ENCODE data around the gene PSORS1C2.
"Not testable (repeated sequence)": the region's sequence is repeated elsewhere in the genome, so short reads cannot be mapped to it uniquely, and the experiment has no call there.

The PSORS1C2 gene

GRCh38 chr6:31165064-31165832 is 26.4 kb upstream of the PSORS1C2 start:
- not testable (repeated sequence) for DNase-seq

DNA sequence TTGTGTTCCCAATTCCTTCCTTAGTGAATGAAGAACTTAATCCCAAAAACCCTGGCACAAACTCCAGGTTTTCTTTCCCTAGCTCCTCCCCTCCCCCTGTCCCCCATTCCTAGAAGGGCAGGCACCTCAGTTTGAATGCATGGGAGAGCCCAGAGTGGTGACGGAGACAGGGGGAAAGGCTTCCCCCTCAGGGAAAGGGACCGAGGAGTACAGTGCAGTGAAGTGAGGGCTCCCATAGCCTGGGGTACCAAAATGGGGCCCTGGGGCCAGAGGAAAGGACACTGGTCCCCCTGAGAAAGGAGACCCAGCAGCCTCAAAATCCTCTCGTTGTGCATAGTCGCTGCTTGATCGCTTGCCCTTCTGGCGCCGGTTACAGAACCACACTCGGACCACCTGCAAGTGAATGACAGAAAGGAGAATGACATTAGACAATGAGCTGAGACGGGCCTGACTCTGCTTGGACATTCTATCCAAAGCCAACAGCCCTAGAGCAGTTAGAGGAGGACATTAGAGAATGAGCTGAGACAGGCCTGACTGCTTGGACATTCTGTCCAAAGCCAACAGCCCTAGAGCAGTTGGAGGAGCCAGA is 25.7 kb upstream of the PSORS1C2 start:
- not testable (repeated sequence) for DNase-seq

DNA sequence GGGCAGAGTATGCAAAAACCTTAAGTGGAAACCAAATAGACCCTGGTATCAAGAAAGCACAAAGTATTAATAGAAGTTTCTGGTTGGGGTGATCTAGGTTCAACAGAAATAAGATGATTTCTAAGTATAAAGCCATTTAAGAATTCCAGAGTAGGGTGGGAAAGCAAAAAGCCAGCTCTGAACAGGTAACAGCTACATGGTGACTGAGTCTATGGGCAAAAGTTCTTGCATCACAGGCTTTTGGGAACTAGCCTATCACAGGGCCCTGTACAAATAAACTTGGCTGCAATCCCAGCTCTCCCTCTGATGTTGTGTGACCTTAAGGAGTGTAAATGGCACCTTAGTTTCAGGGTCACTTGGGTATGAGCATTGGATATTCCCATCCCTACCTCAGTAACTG is 25.1 kb upstream of the PSORS1C2 start:
- DNase-seq = no peak

GRCh38 chr6:31162463-31163165 is 23.7 kb upstream of the PSORS1C2 start:
- DNase-seq = no peak

- DNase-seq = no peak
These were observed 22.6 kb upstream of the PSORS1C2 start for GRCh38 chr6:31161216-31162126.

- DNase-seq = peak; percentile 66
These were observed 20.3 kb upstream of the PSORS1C2 start for GRCh38 chr6:31158863-31159855.

GRCh38 chr6:31158140-31158862 is 19.4 kb upstream of the PSORS1C2 start, which contains the start of gene TCF19:
Gene TCF19 (plus strand): TSS chr6:31158589. CDS start chr6:31159470, 881 bp downstream.
- peak; percentile 99 for DNase-seq

DNA sequence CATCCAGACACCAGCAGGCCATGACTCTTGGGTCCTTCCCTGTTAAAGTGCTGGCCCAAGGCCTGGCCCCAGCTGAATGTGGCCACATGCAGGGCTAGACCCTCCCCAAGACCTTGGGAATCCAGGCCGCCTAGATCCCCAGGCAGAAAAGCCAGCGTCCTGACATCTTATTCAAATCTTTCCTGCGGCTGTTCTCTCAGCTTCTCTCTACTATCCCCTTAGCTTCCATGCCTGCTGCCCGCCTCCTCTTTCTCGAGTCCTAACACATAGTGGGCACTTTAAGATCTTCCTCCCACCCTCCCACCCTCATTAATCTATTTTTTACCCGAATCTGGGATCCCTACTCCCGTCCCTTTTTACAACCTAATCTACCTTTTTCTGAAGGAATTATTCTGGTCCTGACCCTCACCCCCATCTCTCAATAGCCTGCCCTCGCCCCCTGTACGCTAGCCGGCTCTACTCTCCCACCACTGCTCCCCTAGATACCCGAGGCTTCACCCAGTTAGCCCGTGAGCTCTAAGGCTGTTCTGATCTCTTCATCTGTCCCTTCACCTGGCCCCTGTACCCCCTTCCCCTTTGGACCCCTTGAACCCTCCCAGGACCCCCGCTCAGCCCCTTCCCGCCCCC is 18.8 kb upstream of the PSORS1C2 start, which contains the start of gene CCHCR1:
Gene CCHCR1, minus strand, starts transcription at position 290 of the 627 bp plus-strand sequence. Its CDS starts 202 bp downstream, at position 88.
- no peak for DNase-seq

DNA sequence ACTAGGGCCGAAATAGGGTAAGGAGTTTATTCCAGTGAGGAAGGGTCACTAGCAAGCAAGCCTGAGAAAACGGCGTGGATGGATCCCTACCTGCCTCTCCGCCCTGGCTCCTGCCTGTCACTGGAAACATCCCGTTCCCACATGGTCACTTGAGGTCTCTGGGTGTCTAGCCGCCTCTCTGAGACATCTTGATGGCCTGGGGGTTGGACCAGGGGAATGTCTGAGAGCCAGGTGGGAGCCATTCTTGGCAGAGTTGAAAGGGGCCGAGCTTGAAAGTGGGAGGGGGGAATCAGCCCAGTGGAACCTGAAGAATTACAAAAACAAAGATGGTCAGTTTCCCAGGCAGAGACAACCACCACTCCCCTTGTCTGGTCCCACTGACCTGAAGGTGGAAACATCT is 17.8 kb upstream of the PSORS1C2 start:
- no peak for DNase-seq

DNA sequence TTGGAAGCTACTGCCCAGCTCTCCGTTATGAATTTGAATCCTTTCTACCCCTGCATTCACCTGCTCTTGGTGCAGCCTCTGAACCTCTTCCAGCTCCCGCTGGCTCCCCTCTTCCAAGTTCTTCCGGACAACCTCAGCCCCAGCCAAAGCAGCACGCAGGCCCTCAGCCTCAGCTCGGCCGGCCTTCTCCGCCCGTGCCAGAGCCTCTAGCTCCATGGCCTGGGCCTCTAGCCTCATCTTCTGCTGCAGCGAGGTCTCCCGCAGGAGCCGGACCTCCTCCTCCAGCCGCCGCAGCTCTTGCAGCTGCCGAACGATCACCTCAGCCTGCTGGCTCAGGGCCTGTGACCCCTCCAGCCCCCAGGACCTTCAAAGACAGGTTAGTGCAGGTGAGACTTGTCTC is 15.6 kb upstream of the PSORS1C2 start:
- DNase-seq = no peak

- no peak for DNase-seq
These were observed 13.9 kb upstream of the PSORS1C2 start for GRCh38 chr6:31152781-31153180.

DNA sequence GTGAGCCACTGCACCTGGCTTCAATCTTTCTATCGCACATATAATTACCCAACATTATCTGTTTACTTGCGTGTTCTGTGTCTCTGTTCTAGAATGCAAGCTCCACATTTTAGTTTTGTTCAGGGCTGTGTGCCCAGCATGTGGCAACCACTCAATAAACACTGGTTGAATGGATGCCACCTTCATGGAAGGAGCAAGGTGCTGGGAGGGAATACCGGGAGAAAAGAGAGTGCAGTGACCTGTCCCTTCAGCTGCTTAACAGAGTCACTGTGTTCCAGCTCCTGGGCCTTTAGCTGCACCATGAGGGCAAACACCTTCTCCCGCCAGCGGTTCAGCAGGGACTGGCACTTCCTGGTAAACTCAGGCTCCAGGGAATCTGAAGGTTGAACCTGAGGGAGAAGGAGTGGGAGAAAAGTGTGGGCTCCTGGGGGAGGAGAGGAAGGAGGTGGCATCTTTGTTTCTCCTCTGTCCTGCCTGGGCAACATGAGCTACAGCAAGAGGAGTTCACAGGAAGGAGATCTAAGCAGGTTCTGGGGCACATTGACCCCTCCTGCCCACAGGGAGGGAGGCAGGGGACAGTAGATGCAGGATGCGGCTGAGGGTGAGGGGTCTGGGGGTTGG is 11.1 kb upstream of the PSORS1C2 start:
- DNase-seq = no peak

DNA sequence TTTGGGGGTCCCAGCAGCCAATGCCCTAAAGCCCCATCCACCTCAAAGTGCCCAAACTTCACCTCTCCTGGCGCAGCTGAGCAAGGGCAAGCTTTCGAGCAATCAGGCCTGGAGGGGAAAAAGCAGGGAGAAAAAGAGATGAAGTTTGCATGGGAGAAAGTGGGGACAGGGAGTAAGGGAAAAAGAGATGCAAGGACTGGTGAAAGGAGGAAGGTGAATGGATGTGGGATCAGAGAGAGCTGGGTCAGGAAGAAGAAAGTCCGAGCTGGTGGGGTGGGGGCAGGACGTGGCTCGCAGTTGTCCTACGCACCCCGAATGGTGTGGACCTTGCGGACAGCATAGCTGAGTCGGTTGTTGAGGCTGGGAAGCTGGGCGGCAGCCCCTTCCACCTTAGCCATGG is 6.5 kb upstream of the PSORS1C2 start:
- DNase-seq = no peak

DNA sequence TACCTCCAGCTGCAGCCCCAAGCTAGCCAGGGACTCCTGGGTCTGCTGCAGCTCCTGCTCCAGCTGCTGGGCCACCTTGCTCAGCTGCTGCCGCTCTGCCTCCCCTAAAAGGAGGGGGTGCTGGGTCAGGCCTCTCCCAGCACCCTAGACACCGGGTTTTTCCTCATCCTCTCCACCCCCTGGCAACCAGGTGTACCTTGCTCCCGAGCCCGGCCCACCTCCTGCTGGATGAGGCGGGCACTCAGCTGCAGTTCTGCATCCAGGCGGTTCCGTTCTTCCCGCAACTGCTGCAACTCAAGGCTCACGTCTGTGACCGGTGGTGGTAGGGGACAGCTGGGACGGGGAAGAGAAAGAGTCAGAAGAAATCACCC is 6.1 kb upstream of the PSORS1C2 start:
- no peak for DNase-seq

DNA sequence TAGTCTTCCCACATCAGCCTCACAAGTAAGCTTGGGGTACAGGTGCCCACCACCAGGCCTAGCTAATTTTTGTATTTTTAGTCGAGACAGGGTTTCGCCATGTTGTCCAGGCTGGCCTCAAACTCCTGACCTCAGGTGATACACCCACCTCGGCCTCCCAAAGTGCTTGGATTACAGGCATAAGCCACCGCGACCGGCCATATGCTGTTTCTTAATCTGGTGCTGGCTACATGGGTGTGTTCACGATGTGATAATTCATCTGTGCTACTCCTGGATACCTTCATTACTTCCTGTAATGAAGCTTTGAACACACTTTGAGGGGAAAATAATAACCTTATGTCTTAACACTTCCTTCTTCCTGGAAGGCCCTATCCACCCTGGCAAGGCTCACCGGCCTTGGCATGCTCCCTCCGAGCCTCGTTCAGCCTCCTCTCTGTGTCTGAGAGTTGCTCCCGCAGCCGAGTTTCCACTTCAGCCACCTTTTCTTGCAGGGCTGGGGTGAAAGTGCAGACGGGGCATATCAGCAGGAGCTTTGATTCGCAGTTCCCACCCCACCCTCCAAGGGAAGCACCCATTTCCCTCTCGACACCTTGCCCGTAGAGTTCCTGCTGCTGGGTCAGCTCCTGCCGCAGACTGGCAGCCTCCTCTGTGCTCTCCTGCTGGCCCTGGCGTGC is 5.6 kb upstream of the PSORS1C2 start:
- no peak for DNase-seq

- DNase-seq = no peak
These were observed 4.3 kb upstream of the PSORS1C2 start for GRCh38 chr6:31143148-31143547.

DNA sequence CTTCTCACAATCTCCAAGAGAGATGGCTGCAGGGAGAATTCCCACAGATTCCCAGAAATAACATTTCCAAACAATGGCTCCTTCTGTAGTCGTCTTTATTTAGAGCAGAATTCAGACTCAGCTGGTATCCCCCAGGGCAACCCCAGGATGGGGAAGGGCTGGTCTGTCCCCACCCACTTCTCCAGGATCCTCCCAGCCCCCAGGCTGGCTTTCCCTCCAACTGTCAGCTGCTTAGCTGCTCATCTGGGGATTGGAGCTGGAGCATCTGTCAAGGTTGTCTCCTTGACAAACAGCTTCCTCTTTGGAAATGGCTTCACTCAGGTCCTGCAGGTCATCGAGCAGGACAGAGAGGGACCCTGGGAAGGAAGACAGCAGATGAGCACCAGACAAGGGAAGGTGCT is 3.5 kb upstream of the PSORS1C2 start:
- no peak for DNase-seq

DNA sequence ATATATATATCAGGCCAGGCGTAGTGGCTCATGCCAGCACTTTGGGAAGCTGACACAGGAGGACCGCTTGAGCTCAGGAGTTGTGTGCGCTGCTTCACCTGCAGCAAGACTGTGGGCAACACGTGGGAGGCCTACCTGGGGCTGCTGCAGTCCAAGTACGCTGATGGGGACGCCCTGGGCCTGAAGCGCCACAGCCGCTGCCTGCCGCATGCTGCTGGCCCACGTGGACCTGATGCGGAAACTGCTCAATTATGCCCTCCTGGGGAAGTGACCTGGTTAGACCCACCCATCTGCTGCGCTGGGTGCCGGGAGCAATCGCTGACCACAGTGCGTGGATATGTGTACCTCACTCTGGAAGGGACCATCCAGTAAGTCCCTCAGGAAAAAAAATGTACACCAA is 1.8 kb upstream of the PSORS1C2 start:
- DNase-seq = no peak

- no peak for DNase-seq
These were observed 733 bp upstream of the PSORS1C2 start for GRCh38 chr6:31139599-31139998.

All from activated CD8-positive, alpha-beta memory T cell treated with anti-CD3 and anti-CD28 coated beads, Interleukin-2, amount 50 U/mL, for 48 hours (primary cell).